ENCODE results near the gene CCDC146. TPM values are rescaled to one million over a fixed set of nuclear protein-coding genes. Genes with fewer than 3 reads are reported as not detected.
A peak's percentile ranks its signal among the peaks of the same experiment; 100 is the strongest.
"Not testable (repeated sequence)": the region's sequence is repeated elsewhere in the genome, so short reads cannot be mapped to it uniquely, and the experiment has no call there.

CCDC146 gene
- total RNA-seq, 2 donors from 2014 or later = 8.5 to 14.7 TPM

DNA sequence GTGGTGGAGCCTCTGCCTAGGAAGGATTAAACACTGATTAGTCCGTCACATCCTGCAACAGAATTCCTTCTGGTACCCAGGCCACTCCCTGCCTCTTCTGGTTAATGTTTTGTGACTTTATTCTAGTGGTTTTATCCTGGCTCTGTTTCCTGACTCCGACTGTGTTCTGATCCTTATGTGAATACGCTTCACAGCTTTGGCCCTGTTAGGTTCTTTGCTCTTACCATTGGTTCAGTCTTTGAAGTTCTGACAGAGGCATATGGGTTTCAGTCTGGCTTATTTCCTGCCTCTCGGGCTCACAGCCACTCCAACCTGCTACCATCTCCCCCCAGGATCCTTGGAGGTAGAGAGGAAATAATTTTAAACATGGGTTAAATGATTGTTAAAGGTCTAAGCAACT lies 100.4 kb downstream of the CCDC146 start:
- no peak for DNase-seq
- no peak overlapping the region for H3K4me3 Mint-ChIP-seq

DNA sequence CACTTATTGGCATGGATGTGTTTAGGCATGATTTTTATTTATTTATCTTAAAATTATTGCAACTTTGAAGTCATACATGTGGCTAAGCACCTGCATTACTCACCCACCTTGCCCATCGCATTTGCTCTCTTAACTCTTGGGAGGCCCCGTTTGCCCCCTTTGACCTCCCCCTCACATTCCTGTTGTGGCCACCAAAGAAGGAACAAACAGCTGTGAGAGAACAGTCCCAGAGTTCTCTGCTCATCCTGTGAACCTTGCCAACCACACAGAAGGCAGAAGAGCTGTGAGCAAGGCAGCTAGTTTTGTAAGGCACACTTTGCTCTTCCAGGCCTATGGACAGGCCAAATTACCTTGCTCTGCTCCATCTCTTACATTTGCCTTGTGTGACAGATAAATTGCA lies 100.8 kb downstream of the CCDC146 start:
- Mint-ChIP-seq H3K27me3 (no peaks in the 10 kb centered on the region), H3K4me1 (peaks cover 13% of the 10 kb centered on the region), H3K36me3 (ENCODE audit: low read depth) (peaks cover 2% of the 10 kb centered on the region), H3K4me3 (no peak overlapping the region), H3K27ac (peak overlapping the region; percentile 70)
- no peak for DNase-seq
- no peak for ATAC-seq
- H3K9me3 ChIP-seq (ENCODE audit: control insufficient read depth, low read length, poor library complexity, severe bottlenecking) = no peaks in the 10 kb centered on the region

More for the DNA sequence above, 100.4 kb downstream of the CCDC146 start:
- no peaks in the 10 kb centered on the region for H3K9me3 ChIP-seq (ENCODE audit: control insufficient read depth, low read length, poor library complexity, severe bottlenecking)
- H3K4me1 Mint-ChIP-seq = peaks cover 13% of the 10 kb centered on the region
- no peaks in the 10 kb centered on the region for H3K27me3 Mint-ChIP-seq
- ATAC-seq = no peak
- peak overlapping the region; percentile 70 for H3K27ac Mint-ChIP-seq
- peaks cover 2% of the 10 kb centered on the region for H3K36me3 Mint-ChIP-seq (ENCODE audit: low read depth)

- Mint-ChIP-seq H3K27ac (no peak overlapping the region), H3K27me3 (no peaks in the 10 kb centered on the region), H3K4me3 (no peak overlapping the region), H3K4me1 (peaks cover 13% of the 10 kb centered on the region), H3K36me3 (ENCODE audit: low read depth) (no peaks in the 10 kb centered on the region)
- no peaks in the 10 kb centered on the region for H3K9me3 ChIP-seq (ENCODE audit: control insufficient read depth, low read length, poor library complexity, severe bottlenecking)
- no peak for ATAC-seq
- no peak for DNase-seq
These were observed 104.0 kb downstream of the CCDC146 start for GRCh38 chr7:77226357-77226839.

DNA sequence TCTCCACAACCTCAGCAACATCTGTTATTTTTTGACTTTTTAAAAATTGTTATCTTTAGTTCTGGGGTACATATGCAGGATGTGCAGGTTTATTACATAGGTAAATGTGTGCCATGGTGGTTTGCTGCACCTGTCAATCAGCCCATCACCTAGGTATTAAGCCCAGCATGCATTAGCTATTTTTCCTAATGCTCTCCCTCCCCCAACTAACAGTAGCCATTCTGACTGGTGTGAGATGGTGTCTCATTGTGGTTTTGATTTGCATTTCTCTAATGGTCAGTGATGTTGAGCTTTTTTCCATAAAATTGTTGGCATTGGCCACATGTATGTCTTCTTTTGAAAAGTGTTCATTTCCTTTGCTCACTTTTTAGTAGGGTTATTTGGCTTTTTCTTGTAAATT lies 106.4 kb downstream of the CCDC146 start:
- H3K27me3 Mint-ChIP-seq; DNase-seq; H3K36me3 Mint-ChIP-seq (ENCODE audit: low read depth); ATAC-seq; H3K4me3 Mint-ChIP-seq; H3K4me1 Mint-ChIP-seq; H3K9me3 ChIP-seq (ENCODE audit: control insufficient read depth, low read length, poor library complexity, severe bottlenecking); H3K27ac Mint-ChIP-seq: not testable (repeated sequence)

GRCh38 chr7:77232467-77232866 lies 110.1 kb downstream of the CCDC146 start:
- Mint-ChIP-seq H3K4me1 (peaks cover 5% of the 10 kb centered on the region), H3K27me3 (no peaks in the 10 kb centered on the region), H3K27ac (no peak overlapping the region), H3K36me3 (ENCODE audit: low read depth) (peaks cover 3% of the 10 kb centered on the region), H3K4me3 (no peak overlapping the region)
- ATAC-seq = no peak
- H3K9me3 ChIP-seq (ENCODE audit: control insufficient read depth, low read length, poor library complexity, severe bottlenecking) = no peaks in the 10 kb centered on the region
- no peak for DNase-seq

DNA sequence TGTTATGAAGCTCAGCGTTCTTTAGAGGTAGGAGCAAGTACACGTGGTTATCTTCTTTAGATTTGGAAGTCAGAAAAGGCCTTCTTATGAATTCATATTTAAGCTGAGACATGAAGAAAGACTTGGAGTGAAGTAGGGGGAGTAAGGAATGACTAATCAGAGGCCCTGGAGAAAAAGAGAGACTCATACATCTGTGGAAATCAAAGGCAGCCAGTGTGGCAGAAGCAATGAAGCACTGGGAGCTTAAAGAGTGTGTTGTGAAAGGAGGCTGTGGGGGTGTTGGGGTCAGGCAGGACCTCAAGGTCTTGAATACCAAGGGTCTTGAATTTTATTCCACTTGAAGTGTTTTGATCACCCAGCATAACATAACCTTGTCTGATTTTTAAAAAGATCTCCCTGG lies 112.9 kb downstream of the CCDC146 start:
- H3K9me3 ChIP-seq (ENCODE audit: control insufficient read depth, low read length, poor library complexity, severe bottlenecking) = no peaks in the 10 kb centered on the region
- ATAC-seq (no peak), DNase-seq (no peak)
- Mint-ChIP-seq H3K4me1 (peaks cover 13% of the 10 kb centered on the region), H3K4me3 (no peak overlapping the region), H3K27me3 (no peaks in the 10 kb centered on the region), H3K36me3 (ENCODE audit: low read depth) (peaks cover 8% of the 10 kb centered on the region), H3K27ac (no peak overlapping the region)

GRCh38 chr7:77238703-77239136 lies 116.3 kb downstream of the CCDC146 start:
- DNase-seq (no peak), ATAC-seq (no peak)
- no peaks in the 10 kb centered on the region for H3K9me3 ChIP-seq (ENCODE audit: control insufficient read depth, low read length, poor library complexity, severe bottlenecking)
- Mint-ChIP-seq H3K4me3 (no peak overlapping the region), H3K27me3 (no peaks in the 10 kb centered on the region), H3K36me3 (ENCODE audit: low read depth) (peaks cover 12% of the 10 kb centered on the region), H3K27ac (no peak overlapping the region), H3K4me1 (peaks cover 10% of the 10 kb centered on the region)

GRCh38 chr7:77239471-77239870 lies 117.1 kb downstream of the CCDC146 start:
- no peaks in the 10 kb centered on the region for H3K9me3 ChIP-seq (ENCODE audit: control insufficient read depth, low read length, poor library complexity, severe bottlenecking)
- Mint-ChIP-seq H3K27ac (no peak overlapping the region), H3K36me3 (ENCODE audit: low read depth) (peaks cover 12% of the 10 kb centered on the region), H3K4me3 (no peak overlapping the region), H3K27me3 (no peaks in the 10 kb centered on the region), H3K4me1 (peaks cover 10% of the 10 kb centered on the region)
- ATAC-seq (no peak), DNase-seq (no peak)

GRCh38 chr7:77242068-77242467 lies 119.7 kb downstream of the CCDC146 start:
- DNase-seq (no peak), ATAC-seq (no peak)
- no peaks in the 10 kb centered on the region for H3K9me3 ChIP-seq (ENCODE audit: control insufficient read depth, low read length, poor library complexity, severe bottlenecking)
- no peak overlapping the region for H3K27ac Mint-ChIP-seq
- H3K4me1 Mint-ChIP-seq = peaks cover 8% of the 10 kb centered on the region
- no peak overlapping the region for H3K4me3 Mint-ChIP-seq
- H3K27me3 Mint-ChIP-seq = no peaks in the 10 kb centered on the region
- peaks cover 10% of the 10 kb centered on the region for H3K36me3 Mint-ChIP-seq (ENCODE audit: low read depth)

GRCh38 chr7:77242554-77242953 lies 120.1 kb downstream of the CCDC146 start:
- Mint-ChIP-seq H3K4me3 (no peak overlapping the region), H3K36me3 (ENCODE audit: low read depth) (peaks cover 8% of the 10 kb centered on the region), H3K27me3 (no peaks in the 10 kb centered on the region), H3K4me1 (peaks cover 8% of the 10 kb centered on the region), H3K27ac (no peak overlapping the region)
- ATAC-seq (no peak), DNase-seq (no peak)
- H3K9me3 ChIP-seq (ENCODE audit: control insufficient read depth, low read length, poor library complexity, severe bottlenecking) = no peaks in the 10 kb centered on the region

- ATAC-seq (no peak), DNase-seq (no peak)
- peaks cover 4% of the 10 kb centered on the region for H3K36me3 Mint-ChIP-seq (ENCODE audit: low read depth)
- no peaks in the 10 kb centered on the region for H3K27me3 Mint-ChIP-seq
- H3K4me3 Mint-ChIP-seq = no peak overlapping the region
- no peak overlapping the region for H3K27ac Mint-ChIP-seq
- H3K9me3 ChIP-seq (ENCODE audit: control insufficient read depth, low read length, poor library complexity, severe bottlenecking) = no peaks in the 10 kb centered on the region
- H3K4me1 Mint-ChIP-seq = peaks cover 3% of the 10 kb centered on the region
These were observed 122.0 kb downstream of the CCDC146 start for GRCh38 chr7:77244222-77244934.

- H3K9me3 ChIP-seq (ENCODE audit: control insufficient read depth, low read length, poor library complexity, severe bottlenecking) = no peaks in the 10 kb centered on the region
- Mint-ChIP-seq H3K4me1 (no peaks in the 10 kb centered on the region), H3K27me3 (no peaks in the 10 kb centered on the region), H3K27ac (no peak overlapping the region), H3K36me3 (ENCODE audit: low read depth) (peaks cover 4% of the 10 kb centered on the region), H3K4me3 (no peak overlapping the region)
- DNase-seq (no peak), ATAC-seq (no peak)
These were observed 122.8 kb downstream of the CCDC146 start for GRCh38 chr7:77245015-77245755.

DNA sequence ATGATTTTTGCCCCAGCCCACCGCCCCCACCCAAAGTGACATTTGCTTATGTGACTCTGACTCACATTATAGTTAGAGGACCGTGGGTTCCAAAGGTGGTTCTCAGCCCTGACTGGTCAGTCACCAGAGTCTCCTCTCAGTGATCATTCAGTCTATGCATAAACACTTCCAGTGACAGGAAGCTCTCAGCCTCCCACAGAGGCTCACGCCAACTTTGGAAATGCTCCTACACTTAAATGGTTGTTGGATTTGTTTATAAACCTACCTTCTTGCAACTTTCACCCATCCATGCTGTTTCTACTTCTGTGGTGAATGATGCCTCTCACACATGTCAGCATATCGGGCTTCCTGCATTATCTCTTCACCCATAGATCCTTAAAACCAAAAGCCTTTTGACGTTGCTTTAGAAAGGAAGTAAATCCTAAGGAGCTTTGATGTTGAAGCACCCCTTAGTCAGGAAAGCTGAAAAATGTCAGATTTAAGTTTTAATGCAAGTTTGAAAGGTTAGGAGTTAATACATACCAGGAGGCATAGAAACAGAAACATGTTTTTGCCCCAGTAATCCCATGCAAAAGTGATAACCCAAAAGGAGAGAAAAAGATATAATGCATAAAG lies 123.7 kb downstream of the CCDC146 start:
- Mint-ChIP-seq H3K36me3 (ENCODE audit: low read depth) (peaks cover 4% of the 10 kb centered on the region), H3K27ac (no peak overlapping the region), H3K27me3 (no peaks in the 10 kb centered on the region), H3K4me1 (no peaks in the 10 kb centered on the region), H3K4me3 (no peak overlapping the region)
- DNase-seq (no peak), ATAC-seq (no peak)
- H3K9me3 ChIP-seq (ENCODE audit: control insufficient read depth, low read length, poor library complexity, severe bottlenecking) = no peaks in the 10 kb centered on the region
